ENCODE results near the gene MEGF11. TPM values are rescaled to one million over a fixed set of nuclear protein-coding genes. Genes with fewer than 3 reads are reported as not detected.

The MEGF11 gene
- total RNA-seq, 1 experiment from 2014 or later = not detected

DNA sequence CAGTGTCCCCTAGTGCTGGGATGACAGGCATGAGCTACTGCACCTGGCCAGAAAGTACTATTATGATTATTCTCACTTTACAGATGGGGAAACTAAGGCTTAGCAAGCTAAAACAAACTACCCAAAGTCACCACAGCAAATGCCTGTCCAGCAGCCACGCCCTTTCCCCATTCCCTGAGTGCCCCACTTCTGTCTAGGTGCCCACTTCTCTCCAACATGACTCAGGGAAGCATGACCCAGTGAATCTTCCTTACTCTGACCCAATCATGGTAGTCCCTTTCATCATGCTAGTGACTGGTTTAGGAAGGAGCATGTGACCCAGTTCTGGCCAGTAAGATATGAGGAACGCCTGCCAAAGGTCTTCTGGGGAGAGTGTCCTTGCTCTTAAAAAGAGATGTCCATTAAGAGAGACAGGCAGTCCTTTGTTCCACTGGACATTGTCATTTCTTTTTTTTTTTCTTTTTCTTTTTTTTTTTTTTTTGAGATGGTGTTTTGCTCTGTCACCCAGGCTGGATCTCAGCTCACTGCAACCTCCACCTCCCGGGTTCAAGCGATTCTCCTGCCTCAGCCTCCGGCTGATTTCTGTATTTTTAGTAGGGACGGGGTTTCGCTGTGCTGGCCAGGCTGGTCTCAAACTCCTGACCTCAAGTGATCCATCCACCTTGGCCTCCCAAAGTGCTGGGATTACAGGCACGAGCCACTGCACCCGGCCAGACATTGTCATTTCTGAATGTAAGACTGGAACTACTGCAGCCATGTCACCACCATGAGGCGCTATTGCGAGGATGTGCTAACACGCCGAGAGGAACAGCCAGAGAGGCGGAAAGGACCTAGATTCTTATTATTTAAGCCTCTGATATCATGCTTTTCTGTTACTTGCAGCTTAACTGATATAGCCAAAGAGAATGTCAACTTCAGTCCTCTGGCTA, 19.8 kb downstream of the MEGF11 start:
- Histone ChIP-seq H3K36me3 (ENCODE audit: low read depth) (no peaks in the 10 kb centered on the region), H4K20me1 (ENCODE audit: insufficient read depth) (no peaks in the 10 kb centered on the region), H3K79me2 (ENCODE audit: low read depth) (no peaks in the 10 kb centered on the region), H3K27me3 (ENCODE audit: insufficient read depth, low read depth) (no peaks in the 10 kb centered on the region), H2AFZ (no peak overlapping the region), H3K9me3 (ENCODE audit: insufficient read depth, low read depth) (no peaks in the 10 kb centered on the region), H3F3A (ENCODE audit: insufficient read depth, low read depth) (no peaks in the 10 kb centered on the region), H3K27ac (no peak overlapping the region), H3K4me2 (no peak overlapping the region), H3K4me3 (no peak overlapping the region), H3K4me1 (replicated peaks; ENCODE audit: insufficient read depth) (no peaks in the 10 kb centered on the region), H3K9me2 (ENCODE audit: insufficient read depth) (no peaks in the 10 kb centered on the region)
- ChIA-PET CTCF (no interaction called here), POLR2A (ENCODE audit: unreplicated experiment) (no interaction called here)
- TF ChIP-seq EZH2 (IDR thresholded peaks at IDR 0.05; ENCODE audit: low read depth) = no peak
- TF ChIP-seq CTCF (conservative IDR thresholded peaks at IDR 0.05) = no peak
- intact Hi-C loops (cut with micrococcal nuclease; ENCODE audit: unreplicated experiment) = no loop called here
- peak in 1 of 2 experiments; percentile 41 for DNase-seq
- no TSS peak for BruUV-seq (replicated peaks)

GRCh38 chr15:66232267-66232625, 21.3 kb downstream of the MEGF11 start:
- Histone ChIP-seq H3K9me3 (ENCODE audit: insufficient read depth, low read depth) (no peaks in the 10 kb centered on the region), H3K36me3 (ENCODE audit: low read depth) (no peaks in the 10 kb centered on the region), H4K20me1 (ENCODE audit: insufficient read depth) (no peaks in the 10 kb centered on the region), H3K9me2 (ENCODE audit: insufficient read depth) (no peaks in the 10 kb centered on the region), H3K4me3 (no peak overlapping the region), H3K27ac (no peak overlapping the region), H2AFZ (no peak overlapping the region), H3K4me2 (no peak overlapping the region), H3K4me1 (replicated peaks; ENCODE audit: insufficient read depth) (no peaks in the 10 kb centered on the region), H3K27me3 (ENCODE audit: insufficient read depth, low read depth) (no peaks in the 10 kb centered on the region), H3K79me2 (ENCODE audit: low read depth) (no peaks in the 10 kb centered on the region), H3F3A (ENCODE audit: insufficient read depth, low read depth) (no peaks in the 10 kb centered on the region)
- no TSS peak for BruUV-seq (replicated peaks)
- POLR2A ChIA-PET (ENCODE audit: unreplicated experiment) = no interaction called here
- CTCF ChIA-PET = no interaction called here
- intact Hi-C loops (cut with micrococcal nuclease; ENCODE audit: unreplicated experiment) = no loop called here
- no peak for DNase-seq
- TF ChIP-seq EZH2 (IDR thresholded peaks at IDR 0.05; ENCODE audit: low read depth) (no peak), CTCF (conservative IDR thresholded peaks at IDR 0.05) (no peak)

DNA sequence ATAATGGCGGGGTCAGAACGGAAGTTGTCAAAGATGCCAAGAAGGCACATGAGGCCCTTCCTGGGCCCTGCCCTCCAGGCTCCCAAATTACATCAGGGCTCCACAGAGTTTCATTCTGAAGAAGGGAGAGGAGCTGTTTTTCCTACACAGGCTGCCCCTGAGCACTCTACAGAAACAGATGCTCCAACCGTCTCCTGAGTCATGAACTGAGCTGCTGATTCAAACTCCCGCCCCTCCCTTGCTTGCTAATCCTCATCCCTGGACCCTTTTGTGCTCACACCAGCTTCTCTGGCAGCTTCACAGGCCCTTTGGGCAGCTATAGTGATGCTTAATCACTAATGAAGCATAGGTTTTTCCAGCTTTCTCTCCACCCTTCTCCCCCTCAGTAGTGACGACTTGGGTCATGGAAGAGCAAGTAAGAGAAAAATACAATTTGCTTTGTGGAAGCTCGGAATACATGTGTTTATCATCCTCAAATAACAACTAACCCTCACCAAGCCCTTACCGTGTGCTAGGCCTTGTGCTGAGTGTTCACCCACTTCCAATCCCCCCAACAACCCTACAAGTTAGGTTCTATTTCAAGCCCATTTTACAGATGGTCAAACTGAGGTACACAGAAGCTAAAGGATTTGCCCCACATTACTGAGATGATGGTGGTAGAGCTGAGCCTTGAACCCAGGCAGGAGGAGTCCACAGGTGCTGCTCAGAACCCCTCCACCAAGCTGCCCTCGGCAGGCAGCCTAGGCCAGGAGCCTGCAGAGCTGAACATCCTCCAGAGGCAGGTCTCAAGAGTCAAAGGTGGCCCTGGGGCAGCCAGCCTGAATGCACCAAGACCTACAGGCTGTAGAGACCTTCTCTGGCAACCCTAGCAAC, 21.9 kb downstream of the MEGF11 start:
- no peaks in the 10 kb centered on the region for H3F3A ChIP-seq (ENCODE audit: insufficient read depth, low read depth)
- H3K27ac ChIP-seq = no peak overlapping the region
- H3K4me2 ChIP-seq = no peak overlapping the region
- intact Hi-C loops (cut with micrococcal nuclease; ENCODE audit: unreplicated experiment) = no loop called here
- H3K27me3 ChIP-seq (ENCODE audit: insufficient read depth, low read depth) = no peaks in the 10 kb centered on the region
- no peaks in the 10 kb centered on the region for H3K36me3 ChIP-seq (ENCODE audit: low read depth)
- H3K4me1 ChIP-seq (replicated peaks; ENCODE audit: insufficient read depth) = no peaks in the 10 kb centered on the region
- H3K79me2 ChIP-seq (ENCODE audit: low read depth) = no peaks in the 10 kb centered on the region
- POLR2A ChIA-PET (ENCODE audit: unreplicated experiment) = no interaction called here
- H4K20me1 ChIP-seq (ENCODE audit: insufficient read depth) = no peaks in the 10 kb centered on the region
- H3K4me3 ChIP-seq = no peak overlapping the region
- DNase-seq = no peak
- no peak for TF ChIP-seq CTCF (conservative IDR thresholded peaks at IDR 0.05)
- TF ChIP-seq EZH2 (IDR thresholded peaks at IDR 0.05; ENCODE audit: low read depth) = no peak
- H2AFZ ChIP-seq = no peak overlapping the region
- CTCF ChIA-PET = no interaction called here
- no TSS peak for BruUV-seq (replicated peaks)
- H3K9me2 ChIP-seq (ENCODE audit: insufficient read depth) = no peaks in the 10 kb centered on the region
- H3K9me3 ChIP-seq (ENCODE audit: insufficient read depth, low read depth) = no peaks in the 10 kb centered on the region
